NCI-H82 (cell line): Measurements from ENCODE around the gene ATRN.
A peak's percentile ranks its signal among the peaks of the same experiment; 100 is the strongest.

Experiments
- DNase-seq: peaks from one replicate; lab custom pipeline; 2025; lab: John Stamatoyannopoulos, UW

Gene ATRN

GRCh38 chr20:3674995-3675900, 204.4 kb downstream of the ATRN start:
- no peak for DNase-seq

- no peak for DNase-seq
Measured at GRCh38 chr20:3677733-3678132, 206.9 kb downstream of the ATRN start.

DNA sequence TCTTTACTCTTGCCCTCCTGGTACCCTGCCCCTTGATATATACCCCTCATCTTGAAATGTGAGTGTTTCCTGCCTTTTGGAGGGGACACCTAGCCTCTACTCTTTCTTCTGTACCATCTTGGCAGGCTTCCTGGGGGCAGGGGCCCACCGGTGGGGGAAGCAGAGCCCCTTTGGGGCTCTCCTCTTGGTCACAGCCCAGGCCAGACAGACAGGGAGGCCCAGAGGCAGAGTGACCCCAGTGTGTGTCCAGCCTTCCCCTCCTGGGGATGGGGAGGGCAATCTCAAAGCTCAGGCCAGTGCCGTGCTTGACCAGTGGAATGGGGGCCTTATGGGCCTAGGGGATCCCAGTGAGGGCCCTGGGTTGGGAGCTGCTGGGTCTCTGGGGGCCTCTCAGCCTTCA, 207.4 kb downstream of the ATRN start:
- DNase-seq, result no peak

GRCh38 chr20:3678856-3679720, 208.3 kb downstream of the ATRN start:
- DNase-seq, result no peak

- no peak for DNase-seq
Measured at GRCh38 chr20:3679749-3680700, 209.2 kb downstream of the ATRN start.

DNA sequence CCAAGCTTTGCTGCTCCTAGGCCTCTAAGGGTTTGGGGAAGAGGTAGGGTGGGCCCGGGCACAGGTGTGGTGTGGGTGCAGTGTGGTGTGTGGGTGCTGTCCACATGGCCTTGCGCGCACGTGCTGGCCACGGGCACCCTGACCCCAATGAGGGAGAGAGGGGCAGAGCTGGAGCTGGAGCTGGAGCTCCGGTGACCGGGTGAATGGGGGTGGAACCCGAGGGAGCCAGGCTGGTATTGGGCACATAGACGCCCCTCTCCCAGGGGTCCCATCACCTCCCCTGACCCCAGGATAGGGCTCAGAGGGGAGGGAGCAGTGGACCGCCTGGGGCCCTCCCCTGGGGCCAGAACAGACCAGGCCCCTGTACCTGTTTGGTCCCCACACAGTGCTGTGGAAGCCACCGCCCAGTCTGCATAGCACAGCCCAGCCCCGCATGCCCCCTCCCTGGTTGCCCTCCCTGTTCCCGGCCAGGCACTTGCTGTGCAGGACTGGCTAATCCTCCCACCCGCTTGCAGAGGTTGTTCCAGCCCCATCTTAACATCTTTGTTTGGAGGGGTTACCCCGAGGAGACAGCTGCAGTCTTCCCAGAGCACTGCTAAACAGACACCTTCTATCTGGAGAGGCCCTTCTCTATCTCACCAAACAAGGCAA, 210.0 kb downstream of the ATRN start:
- no peak for DNase-seq

DNA sequence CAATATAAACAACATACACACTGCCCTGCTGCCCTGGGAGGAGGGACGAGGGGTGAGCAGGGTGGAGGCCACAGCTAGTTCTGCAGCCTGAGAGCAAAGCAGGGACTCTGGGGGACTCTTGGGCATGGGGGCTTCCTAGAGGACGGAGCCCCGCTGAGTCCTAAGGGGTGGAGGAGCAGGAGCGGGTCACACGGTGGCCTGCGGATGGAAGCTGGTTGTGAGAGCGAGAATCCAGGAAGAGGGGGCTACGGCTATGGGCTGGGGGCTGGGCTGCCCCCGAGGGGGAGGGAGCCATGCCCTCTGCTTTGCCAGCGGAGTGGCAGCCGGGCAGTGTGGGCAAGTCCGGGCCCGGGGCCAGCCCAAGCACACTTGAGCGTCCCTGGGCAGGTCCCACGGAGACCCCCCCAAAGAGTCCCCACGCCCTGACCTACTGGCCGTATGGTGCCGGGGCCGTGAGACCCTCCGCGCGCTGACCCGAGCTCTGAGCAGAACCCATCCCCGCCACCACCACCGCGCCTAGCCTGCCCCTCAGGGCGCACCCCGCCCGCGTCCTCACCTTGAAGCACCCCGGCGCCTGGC, 210.6 kb downstream of the ATRN start:
- DNase-seq, result no peak

GRCh38 chr20:3681931-3682781, 211.3 kb downstream of the ATRN start, which contains the start of gene ADAM33:
TSS of gene ADAM33 (minus strand) at chr20:3682010. CDS start at chr20:3682004, 6 bp downstream.
- DNase-seq, result no peak

DNA sequence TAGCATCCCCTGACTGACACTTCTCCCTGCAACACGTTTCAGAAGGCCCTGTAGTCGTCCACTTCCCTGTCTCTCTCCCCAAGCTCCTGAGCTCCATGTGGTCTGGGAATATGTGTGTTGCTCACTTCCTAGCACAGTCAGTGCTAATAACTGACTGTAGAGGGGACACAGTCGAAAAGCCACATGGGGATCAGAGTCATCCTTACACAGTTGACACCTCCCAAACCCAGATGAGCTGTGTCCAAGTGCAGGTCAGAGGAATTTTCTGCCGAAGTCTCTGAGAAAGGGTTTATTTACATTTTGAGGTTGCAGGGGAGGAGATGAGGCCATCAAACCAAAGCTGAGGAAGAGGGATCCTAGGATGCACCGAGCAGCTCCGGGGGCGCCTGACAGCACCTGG, 214.5 kb downstream of the ATRN start:
- DNase-seq, result no peak

- peak; percentile 17 for DNase-seq
Measured at GRCh38 chr20:3686421-3686820, 215.6 kb downstream of the ATRN start.

DNA sequence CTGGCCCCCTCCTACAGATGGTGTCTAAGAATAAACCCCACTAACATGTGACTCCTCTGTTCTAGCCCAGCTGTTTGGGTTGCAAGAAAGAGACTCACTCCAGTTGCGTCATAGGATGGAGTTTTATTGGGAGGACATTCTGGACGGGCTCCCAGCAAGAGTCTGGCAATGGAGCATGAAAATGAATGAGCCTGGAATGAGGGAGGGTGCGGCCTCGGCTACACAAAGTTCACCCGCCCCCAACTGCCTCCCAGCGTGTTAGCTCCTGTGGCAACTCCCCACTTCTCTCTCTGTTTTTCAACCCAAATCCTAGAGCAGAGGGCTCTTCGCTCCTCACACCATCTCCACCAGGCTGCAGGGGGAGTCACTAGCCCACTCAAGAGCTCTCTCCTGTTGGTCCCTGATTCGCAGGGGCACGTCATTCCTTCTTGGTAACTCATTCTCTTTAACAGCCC, 216.1 kb downstream of the ATRN start:
- DNase-seq, result no peak

GRCh38 chr20:3687655-3688054, 216.8 kb downstream of the ATRN start:
- peak; percentile 53 for DNase-seq

GRCh38 chr20:3689978-3690377, 219.2 kb downstream of the ATRN start:
- DNase-seq, result no peak

DNA sequence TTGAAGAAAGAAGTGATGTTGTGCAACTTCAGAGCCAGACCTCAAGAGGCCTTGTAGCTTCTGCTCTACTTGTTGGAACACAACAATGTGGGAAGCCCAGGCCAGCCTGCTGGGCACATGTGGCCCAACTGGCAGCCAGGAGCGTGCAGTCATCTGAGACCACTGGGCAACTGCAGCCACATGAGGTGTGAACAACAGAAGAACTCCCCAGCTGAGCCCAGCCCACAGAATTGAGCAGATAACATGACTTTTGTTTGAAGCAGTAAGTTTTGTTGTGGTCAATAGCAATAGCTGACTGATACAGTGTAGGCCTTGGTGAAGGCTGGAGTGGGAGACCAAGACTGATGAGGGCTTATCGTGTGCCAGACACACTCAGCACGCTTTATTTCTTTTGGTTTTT, 219.6 kb downstream of the ATRN start:
- no peak for DNase-seq

DNA sequence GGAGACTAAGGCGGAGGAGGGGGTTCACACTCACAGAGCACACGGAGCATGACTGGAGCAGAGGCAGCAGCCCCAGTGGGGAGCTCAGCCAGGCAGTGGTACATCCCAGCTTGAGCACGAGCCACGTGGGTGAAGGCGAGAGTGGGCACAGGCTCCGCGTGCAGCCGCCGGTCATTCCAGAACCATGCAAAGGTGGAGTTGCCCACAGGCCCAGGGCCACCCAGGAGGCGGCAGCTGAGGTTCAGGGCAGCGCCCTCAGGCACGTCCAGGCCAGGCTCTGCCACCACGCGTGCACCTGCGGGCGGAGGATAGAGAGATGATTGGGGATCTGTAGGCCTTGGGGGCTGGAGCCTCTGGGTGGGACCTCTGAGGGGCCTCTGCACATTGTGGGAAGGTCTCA, 220.5 kb downstream of the ATRN start:
- DNase-seq, result no peak

DNA sequence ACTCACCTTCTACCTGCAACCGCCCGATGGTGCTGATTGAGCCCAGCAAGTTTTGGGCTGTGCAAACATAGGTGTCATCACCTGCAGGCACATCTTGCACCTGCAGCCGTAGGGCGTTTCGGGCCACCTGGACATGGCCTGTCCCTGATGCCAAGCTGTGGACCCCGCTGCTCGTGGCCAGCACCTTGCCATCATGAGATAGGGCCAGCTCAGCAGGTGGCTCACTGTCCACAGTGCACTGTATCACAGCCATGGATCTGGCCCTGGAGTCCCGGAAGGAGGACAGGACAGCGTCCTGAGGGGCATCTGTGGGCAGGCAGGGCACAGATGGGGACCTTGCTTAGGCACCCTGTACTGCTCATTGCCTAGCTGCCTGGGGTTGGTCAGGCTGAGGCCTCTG, 221.1 kb downstream of the ATRN start:
- no peak for DNase-seq

DNA sequence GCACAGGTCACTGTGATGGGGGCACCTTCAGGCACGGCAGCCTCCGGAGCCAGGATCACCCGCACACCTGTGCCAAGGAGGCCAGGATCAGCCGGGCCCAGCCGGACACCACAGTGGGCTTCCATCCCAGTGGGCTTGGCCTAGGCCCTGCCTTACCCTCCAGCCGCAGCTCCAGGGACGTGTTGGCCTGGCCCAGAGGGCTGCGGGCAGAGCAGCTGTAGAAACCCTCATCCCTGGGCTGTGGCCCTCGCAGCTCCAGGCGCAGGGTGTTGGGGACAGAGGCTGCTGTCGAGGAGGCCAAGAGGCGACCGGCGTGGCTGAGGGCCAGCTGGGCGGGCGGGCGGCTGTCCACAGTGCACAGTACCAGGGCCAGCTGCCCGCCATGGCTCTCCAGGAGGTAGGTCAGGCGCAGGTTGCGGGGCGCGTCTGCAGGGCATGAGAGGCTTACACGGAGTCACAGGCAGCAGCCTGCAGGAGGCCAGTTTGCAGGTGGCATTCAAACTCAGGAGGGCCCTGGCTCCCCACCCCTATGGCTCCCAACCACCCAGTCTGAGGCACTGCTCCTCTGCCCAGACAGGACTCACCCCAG, 222.0 kb downstream of the ATRN start:
- no peak for DNase-seq

DNA sequence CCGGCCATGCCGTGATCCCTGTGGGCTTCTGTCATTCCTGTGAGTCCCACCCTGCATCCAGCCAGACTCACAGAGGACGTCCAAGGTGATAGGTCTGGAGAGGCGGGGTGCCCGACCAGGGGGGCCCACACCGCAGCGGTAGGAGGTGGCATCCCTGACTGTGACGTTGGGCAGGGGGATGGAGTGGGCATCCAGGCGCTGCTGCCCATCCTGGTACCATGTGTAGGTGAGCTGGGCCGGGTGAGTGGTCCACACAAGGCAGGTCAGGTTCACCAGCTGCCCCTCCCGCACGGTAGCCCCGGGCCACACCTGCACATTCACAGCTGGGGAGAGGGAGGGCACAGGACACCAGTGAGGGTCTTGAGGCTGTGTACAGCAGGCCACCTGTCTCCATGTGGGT, 222.6 kb downstream of the ATRN start:
- DNase-seq, result no peak

DNA sequence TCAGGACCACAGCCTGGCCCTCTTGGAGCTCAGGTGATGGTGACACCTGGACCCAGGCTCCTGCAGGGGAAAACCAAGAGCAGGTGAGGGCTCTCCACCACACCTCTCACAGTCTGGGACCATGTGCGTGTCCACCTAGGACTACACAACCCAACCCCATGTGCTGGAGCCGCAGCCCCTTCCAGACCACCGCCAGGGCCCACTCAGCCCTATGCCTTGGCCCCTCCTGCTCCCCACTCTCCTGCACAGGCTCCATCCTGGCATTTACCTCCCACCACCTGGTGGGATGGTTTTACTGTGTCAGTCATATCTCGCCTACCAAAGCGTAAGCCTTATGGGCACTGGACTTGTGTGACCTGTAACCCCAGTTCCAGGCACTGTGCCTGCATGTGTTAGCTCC, 224.0 kb downstream of the ATRN start:
- DNase-seq, result no peak
